ENCODE measurements around the gene HAPSTR1. TPM values are rescaled to one million over a fixed set of nuclear protein-coding genes. Genes with fewer than 3 reads are reported as not detected.

The HAPSTR1 gene
- total RNA-seq, 4 donors from 2014 or later: 16.1 to 113 (median 45.9) TPM

DNA sequence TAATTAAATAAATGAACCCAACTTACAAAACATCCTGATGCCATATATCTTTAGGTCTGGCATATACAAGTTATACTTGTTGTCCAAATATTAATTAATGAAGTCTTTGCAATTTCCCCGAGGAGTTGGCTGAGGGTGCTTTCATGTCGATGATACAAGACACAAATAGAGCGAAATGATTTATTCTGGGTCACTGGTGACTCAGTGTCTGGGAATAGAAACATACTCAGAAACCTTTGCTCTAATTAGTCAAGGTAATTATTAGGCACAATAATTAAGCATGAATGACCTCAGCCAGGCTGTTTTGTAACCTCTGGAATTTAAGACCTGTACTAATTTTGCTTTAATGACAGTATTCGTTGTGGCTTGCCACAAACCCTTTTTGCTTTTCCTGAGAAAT, 37.0 kb upstream of the HAPSTR1 start:
- Histone ChIP-seq H3K27ac (no peak overlapping the region), H3K9me3 (no peaks in the 10 kb centered on the region), H3K4me3 (no peak overlapping the region), H3K4me1 (no peaks in the 10 kb centered on the region), H3K27me3 (no peaks in the 10 kb centered on the region), H3K36me3 (no peaks in the 10 kb centered on the region)
- TF ChIP-seq CTCF (IDR thresholded peaks at IDR 0.05): no peak
- no peak for TF ChIP-seq POLR2A (IDR thresholded peaks at IDR 0.05)
- intact Hi-C loops (cut with DNase I; ENCODE audit: low total_unique reads): no loop called here
- no peak for DNase-seq

DNA sequence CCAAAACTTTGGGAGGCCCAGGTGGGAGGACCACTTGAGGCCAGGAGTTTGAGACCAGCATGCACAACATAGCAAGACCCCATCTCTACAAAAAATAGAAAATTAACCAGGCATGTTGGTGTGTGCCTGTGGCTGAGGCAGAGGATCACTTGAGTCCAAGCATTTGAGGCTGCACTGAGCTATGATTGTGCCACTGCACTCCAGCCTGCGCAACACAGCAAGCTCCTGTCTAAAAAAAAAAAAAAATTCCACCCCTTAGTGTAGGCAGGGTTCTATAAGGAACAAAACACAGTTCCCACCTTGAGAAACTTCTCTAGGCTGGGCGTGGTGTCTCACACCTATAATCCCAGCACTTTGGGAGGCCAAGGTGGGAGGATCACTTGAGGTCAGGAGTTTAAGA, 36.3 kb upstream of the HAPSTR1 start:
- H3K4me3 ChIP-seq: no peak overlapping the region
- H3K4me1 ChIP-seq: no peaks in the 10 kb centered on the region
- no peak for DNase-seq
- TF ChIP-seq CTCF (IDR thresholded peaks at IDR 0.05) (no peak), POLR2A (IDR thresholded peaks at IDR 0.05) (no peak)
- no peaks in the 10 kb centered on the region for H3K9me3 ChIP-seq
- no peak overlapping the region for H3K27ac ChIP-seq
- no peaks in the 10 kb centered on the region for H3K27me3 ChIP-seq
- H3K36me3 ChIP-seq: no peaks in the 10 kb centered on the region
- intact Hi-C loops (cut with DNase I; ENCODE audit: low total_unique reads): no loop called here

DNA sequence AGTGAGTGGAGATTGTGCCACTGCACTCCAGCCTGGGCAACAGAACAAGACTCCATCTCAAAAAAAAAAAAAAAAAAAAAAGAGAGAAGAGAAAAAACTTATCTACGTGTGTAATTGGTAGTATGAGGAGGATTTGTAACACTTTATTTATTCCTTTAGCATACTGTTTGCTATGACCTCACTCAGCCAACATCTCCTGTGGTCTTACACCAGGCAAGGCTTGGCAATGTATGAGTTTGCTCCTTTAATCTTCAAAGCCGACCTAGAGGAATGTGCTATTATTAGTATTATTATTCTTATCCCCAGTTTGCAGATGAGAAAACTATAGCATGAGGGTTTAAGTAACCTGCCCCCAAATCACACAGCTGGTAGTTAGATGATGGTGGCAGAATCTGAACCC, 35.8 kb upstream of the HAPSTR1 start:
- intact Hi-C loops (cut with DNase I; ENCODE audit: low total_unique reads): no loop called here
- Histone ChIP-seq H3K36me3 (no peaks in the 10 kb centered on the region), H3K4me1 (no peaks in the 10 kb centered on the region), H3K9me3 (no peaks in the 10 kb centered on the region), H3K27me3 (no peaks in the 10 kb centered on the region), H3K27ac (no peak overlapping the region), H3K4me3 (no peak overlapping the region)
- DNase-seq: no peak
- TF ChIP-seq CTCF (IDR thresholded peaks at IDR 0.05) (no peak), POLR2A (IDR thresholded peaks at IDR 0.05) (no peak)

- TF ChIP-seq POLR2A (IDR thresholded peaks at IDR 0.05): no peak
- TF ChIP-seq CTCF (IDR thresholded peaks at IDR 0.05): no peak
- Histone ChIP-seq H3K27me3 (no peaks in the 10 kb centered on the region), H3K36me3 (no peaks in the 10 kb centered on the region), H3K4me3 (no peak overlapping the region), H3K9me3 (no peaks in the 10 kb centered on the region), H3K4me1 (no peaks in the 10 kb centered on the region), H3K27ac (no peak overlapping the region)
- DNase-seq: no peak
- intact Hi-C loops (cut with DNase I; ENCODE audit: low total_unique reads): no loop called here
Observed at GRCh38 chr16:9056061-9056460, 35.4 kb upstream of the HAPSTR1 start.

GRCh38 chr16:9058211-9058610, 33.2 kb upstream of the HAPSTR1 start:
- H3K27ac ChIP-seq: no peak overlapping the region
- intact Hi-C loops (cut with DNase I; ENCODE audit: low total_unique reads): no loop called here
- no peak overlapping the region for H3K4me3 ChIP-seq
- DNase-seq: no peak
- no peaks in the 10 kb centered on the region for H3K9me3 ChIP-seq
- TF ChIP-seq POLR2A (IDR thresholded peaks at IDR 0.05) (no peak), CTCF (IDR thresholded peaks at IDR 0.05) (no peak)
- no peaks in the 10 kb centered on the region for H3K36me3 ChIP-seq
- no peaks in the 10 kb centered on the region for H3K27me3 ChIP-seq
- no peaks in the 10 kb centered on the region for H3K4me1 ChIP-seq
